ENCODE measurements around the gene MYO1A. TPM values are rescaled to one million over a fixed set of nuclear protein-coding genes. Genes with fewer than 3 reads are reported as not detected.

MYO1A gene
- polyA plus RNA-seq, 2 of the 4 experiments (the other 2 are of a cell fraction): 0.67 to 1.9 TPM

DNA sequence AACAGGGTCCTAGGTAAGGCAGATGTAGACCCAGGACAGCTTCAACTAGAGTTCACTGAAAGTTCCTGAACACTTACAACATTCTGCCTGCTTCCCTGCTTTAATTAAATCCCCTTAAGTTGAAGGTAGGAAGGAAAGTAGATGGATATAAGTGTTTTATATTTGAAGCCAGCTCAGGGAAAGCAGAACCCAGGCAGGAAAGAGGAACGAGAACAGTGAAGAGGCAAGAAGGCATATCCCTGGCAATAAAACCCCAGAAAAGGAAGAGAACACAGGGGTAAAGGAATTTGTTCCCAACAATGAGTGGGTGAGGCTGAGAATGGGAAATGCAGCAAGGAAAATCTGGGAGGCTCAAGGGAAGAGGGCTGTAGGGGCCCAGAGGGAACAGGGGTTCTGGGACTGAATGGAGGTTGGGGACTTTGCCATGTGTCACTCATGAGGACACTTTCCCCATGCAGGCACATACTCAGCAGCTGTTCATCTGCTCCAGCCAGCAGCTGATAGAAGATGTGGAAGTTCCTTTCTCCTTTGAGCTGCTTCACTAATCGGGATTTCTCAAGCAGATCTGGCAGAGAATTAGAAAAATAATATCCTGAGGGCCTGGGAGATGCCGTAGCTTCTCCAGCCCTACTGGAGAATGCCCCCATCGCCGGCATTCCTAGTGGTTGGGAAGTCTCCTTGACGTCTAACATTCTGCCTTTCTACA is 3.7 kb downstream of the MYO1A start:
- Histone ChIP-seq H3K9me3 (no peaks in the 10 kb centered on the region), H3K4me3 (no peak overlapping the region), H3K27ac (no peak overlapping the region), H3K4me2 (no peak overlapping the region), H3K4me1 (peaks cover 23% of the 10 kb centered on the region; the same call in 2 of the 3 replicates)
- no peak for DNase-seq (ENCODE audit: low read depth in 1 of 2, low spot score in 1 of 2)
- TF ChIP-seq NR3C1 (IDR thresholded peaks at IDR 0.05): no peak
- no peak for TF ChIP-seq JUN (IDR thresholded peaks at IDR 0.05)
- no peak for TF ChIP-seq HOXB5 (CRISPR knock-in tag; IDR thresholded peaks at IDR 0.05)
- no peak for TF ChIP-seq MAFK (IDR thresholded peaks at IDR 0.05; ENCODE audit: partially characterized antibody)
- no peak for TF ChIP-seq RCOR1 (IDR thresholded peaks at IDR 0.05; ENCODE audit: low read depth, low read length)
- TF ChIP-seq JUNB (IDR thresholded peaks at IDR 0.05): no peak
- no peak for TF ChIP-seq CBX2 (IDR thresholded peaks at IDR 0.05; ENCODE audit: borderline replicate concordance, low read depth)
- TF ChIP-seq EP300 (IDR thresholded peaks at IDR 0.05): no peak
- TF ChIP-seq HOXA7 (CRISPR knock-in tag; IDR thresholded peaks at IDR 0.05): no peak
- TF ChIP-seq, protein P1, sequence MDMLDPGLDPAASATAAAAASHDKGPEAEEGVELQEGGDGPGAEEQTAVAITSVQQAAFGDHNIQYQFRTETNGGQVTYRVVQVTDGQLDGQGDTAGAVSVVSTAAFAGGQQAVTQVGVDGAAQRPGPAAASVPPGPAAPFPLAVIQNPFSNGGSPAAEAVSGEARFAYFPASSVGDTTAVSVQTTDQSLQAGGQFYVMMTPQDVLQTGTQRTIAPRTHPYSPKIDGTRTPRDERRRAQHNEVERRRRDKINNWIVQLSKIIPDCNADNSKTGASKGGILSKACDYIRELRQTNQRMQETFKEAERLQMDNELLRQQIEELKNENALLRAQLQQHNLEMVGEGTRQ (IDR thresholded peaks at IDR 0.05): no peak
- no peak for TF ChIP-seq RAD21 (conservative IDR thresholded peaks at IDR 0.05 in 1 of 2, IDR thresholded peaks at IDR 0.05 in 1 of 2)
- TF ChIP-seq, protein P2, sequence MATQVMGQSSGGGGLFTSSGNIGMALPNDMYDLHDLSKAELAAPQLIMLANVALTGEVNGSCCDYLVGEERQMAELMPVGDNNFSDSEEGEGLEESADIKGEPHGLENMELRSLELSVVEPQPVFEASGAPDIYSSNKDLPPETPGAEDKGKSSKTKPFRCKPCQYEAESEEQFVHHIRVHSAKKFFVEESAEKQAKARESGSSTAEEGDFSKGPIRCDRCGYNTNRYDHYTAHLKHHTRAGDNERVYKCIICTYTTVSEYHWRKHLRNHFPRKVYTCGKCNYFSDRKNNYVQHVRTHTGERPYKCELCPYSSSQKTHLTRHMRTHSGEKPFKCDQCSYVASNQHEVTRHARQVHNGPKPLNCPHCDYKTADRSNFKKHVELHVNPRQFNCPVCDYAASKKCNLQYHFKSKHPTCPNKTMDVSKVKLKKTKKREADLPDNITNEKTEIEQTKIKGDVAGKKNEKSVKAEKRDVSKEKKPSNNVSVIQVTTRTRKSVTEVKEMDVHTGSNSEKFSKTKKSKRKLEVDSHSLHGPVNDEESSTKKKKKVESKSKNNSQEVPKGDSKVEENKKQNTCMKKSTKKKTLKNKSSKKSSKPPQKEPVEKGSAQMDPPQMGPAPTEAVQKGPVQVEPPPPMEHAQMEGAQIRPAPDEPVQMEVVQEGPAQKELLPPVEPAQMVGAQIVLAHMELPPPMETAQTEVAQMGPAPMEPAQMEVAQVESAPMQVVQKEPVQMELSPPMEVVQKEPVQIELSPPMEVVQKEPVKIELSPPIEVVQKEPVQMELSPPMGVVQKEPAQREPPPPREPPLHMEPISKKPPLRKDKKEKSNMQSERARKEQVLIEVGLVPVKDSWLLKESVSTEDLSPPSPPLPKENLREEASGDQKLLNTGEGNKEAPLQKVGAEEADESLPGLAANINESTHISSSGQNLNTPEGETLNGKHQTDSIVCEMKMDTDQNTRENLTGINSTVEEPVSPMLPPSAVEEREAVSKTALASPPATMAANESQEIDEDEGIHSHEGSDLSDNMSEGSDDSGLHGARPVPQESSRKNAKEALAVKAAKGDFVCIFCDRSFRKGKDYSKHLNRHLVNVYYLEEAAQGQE (IDR thresholded peaks at IDR 0.05): no peak
- TF ChIP-seq MAZ (IDR thresholded peaks at IDR 0.05; ENCODE audit: borderline replicate concordance, low read depth, low read length): no peak
- TF ChIP-seq TFCP2L1 (CRISPR knock-in tag; IDR thresholded peaks at IDR 0.05): no peak
- TF ChIP-seq NPAS2 (CRISPR knock-in tag; IDR thresholded peaks at IDR 0.05; ENCODE audit: borderline replicate concordance): no peak
- TF ChIP-seq HOXB13 (CRISPR knock-in tag; IDR thresholded peaks at IDR 0.05; ENCODE audit: low read depth): no peak
- TF ChIP-seq GATA3 (IDR thresholded peaks at IDR 0.05; ENCODE audit: borderline replicate concordance): no peak
- FAIRE-seq: no peak
- ATAC-seq: no peak
- CTCF ChIA-PET: interaction anchor here (0.7 to 7.8 kb wide), 9 partner anchors 8 to 168 kb away, joined by 3 to 44 read pairs (median 4); no protein-coding TSS in a partner anchor
- WGBS (ENCODE audit: missing lambda C conversion rate): 39% methylated on average over 6 of the region's 6 CpGs
- POLR2A ChIA-PET: no interaction called here

DNA sequence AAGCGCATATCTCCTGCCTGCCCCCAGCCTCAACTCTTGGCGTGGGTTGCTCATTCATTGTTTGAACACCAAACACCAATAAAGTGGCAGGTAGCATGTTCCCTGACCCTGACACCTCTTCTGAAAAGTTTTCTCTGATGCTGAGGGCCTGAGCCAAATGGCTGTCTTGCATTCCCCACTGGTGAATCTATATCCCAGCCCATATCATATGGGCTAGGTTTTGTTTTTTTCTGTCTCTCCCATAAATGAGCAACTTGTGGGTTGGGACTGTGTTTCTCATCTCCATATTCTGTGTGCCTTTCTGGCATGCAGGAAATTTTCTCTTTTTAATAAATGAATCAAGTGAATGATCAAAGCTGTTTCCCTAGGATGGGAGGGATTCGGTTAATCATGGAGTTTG is 5.0 kb downstream of the MYO1A start:
- Histone ChIP-seq H3K4me3 (no peak overlapping the region), H3K9me3 (no peaks in the 10 kb centered on the region), H3K4me2 (no peak overlapping the region), H3K4me1 (peaks cover 19% of the 10 kb centered on the region; the same call in 2 of the 3 replicates), H3K27ac (no peak overlapping the region)
- ChIA-PET CTCF (interaction anchor here (2.3 kb wide), 1 partner anchor 67 kb away, joined by 6 read pairs; no protein-coding TSS in a partner anchor), POLR2A (no interaction called here)
- DNase-seq (ENCODE audit: low read depth in 1 of 2, low spot score in 1 of 2) (no peak), FAIRE-seq (no peak), ATAC-seq (no peak)
- TF ChIP-seq ZNF302 (CRISPR knock-in tag; IDR thresholded peaks at IDR 0.05) (no peak), PHF8 (IDR thresholded peaks at IDR 0.05; ENCODE audit: borderline replicate concordance, low read depth) (no peak), CBX8 (IDR thresholded peaks at IDR 0.05) (no peak), NPAS2 (CRISPR knock-in tag; IDR thresholded peaks at IDR 0.05; ENCODE audit: borderline replicate concordance) (no peak), POLR2A (IDR thresholded peaks at IDR 0.05; ENCODE audit: low read length) (no peak)
- TF ChIP-seq, protein P3, sequence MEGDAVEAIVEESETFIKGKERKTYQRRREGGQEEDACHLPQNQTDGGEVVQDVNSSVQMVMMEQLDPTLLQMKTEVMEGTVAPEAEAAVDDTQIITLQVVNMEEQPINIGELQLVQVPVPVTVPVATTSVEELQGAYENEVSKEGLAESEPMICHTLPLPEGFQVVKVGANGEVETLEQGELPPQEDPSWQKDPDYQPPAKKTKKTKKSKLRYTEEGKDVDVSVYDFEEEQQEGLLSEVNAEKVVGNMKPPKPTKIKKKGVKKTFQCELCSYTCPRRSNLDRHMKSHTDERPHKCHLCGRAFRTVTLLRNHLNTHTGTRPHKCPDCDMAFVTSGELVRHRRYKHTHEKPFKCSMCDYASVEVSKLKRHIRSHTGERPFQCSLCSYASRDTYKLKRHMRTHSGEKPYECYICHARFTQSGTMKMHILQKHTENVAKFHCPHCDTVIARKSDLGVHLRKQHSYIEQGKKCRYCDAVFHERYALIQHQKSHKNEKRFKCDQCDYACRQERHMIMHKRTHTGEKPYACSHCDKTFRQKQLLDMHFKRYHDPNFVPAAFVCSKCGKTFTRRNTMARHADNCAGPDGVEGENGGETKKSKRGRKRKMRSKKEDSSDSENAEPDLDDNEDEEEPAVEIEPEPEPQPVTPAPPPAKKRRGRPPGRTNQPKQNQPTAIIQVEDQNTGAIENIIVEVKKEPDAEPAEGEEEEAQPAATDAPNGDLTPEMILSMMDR (IDR thresholded peaks at IDR 0.05): no peak
- WGBS (ENCODE audit: missing lambda C conversion rate): 67% methylated on average over 3 of the region's 3 CpGs
